ENCODE measurements around the gene SNX10. TPM values are rescaled to one million over a fixed set of nuclear protein-coding genes. Genes with fewer than 3 reads are reported as not detected.

SNX10 gene
- total RNA-seq, 2 donors from 2014 or later = 13.2 to 19.3 TPM

- Histone ChIP-seq H3K9ac (ENCODE audit: extremely low read depth, low read length, poor library complexity, severe bottlenecking) (no peak overlapping the region), H3K4me3 (ENCODE audit: low read length) (peak overlapping the region; percentile 82), H3K27me3 (ENCODE audit: control insufficient read depth, insufficient read depth, low read length, poor library complexity, severe bottlenecking) (no peaks in the 10 kb centered on the region), H3K36me3 (ENCODE audit: control insufficient read depth, insufficient read depth, low read length) (no peaks in the 10 kb centered on the region), H3K9me3 (ENCODE audit: control insufficient read depth, low read length) (no peaks in the 10 kb centered on the region), H3K4me1 (ENCODE audit: control insufficient read depth, insufficient read depth, low read length) (peaks cover 4% of the 10 kb centered on the region), H3K27ac (ENCODE audit: low read depth, low read length) (no peak overlapping the region)
- Mint-ChIP-seq H3K4me1 (peaks cover 8% of the 10 kb centered on the region), H3K9me3 (no peaks in the 10 kb centered on the region), H3K27ac (no peak overlapping the region), H3K27me3 (ENCODE audit: insufficient read depth) (no peaks in the 10 kb centered on the region), H3K4me3 (peak overlapping the region; percentile 77), H3K36me3 (ENCODE audit: low read depth) (no peaks in the 10 kb centered on the region)
- WGBS, 2 experiments (ENCODE audit: insufficient coverage in 1 of 2, insufficient read length in 1 of 2) = 85 to 88% methylated on average over 8 to 11 of the region's 11 CpGs
- TF ChIP-seq, protein P1, sequence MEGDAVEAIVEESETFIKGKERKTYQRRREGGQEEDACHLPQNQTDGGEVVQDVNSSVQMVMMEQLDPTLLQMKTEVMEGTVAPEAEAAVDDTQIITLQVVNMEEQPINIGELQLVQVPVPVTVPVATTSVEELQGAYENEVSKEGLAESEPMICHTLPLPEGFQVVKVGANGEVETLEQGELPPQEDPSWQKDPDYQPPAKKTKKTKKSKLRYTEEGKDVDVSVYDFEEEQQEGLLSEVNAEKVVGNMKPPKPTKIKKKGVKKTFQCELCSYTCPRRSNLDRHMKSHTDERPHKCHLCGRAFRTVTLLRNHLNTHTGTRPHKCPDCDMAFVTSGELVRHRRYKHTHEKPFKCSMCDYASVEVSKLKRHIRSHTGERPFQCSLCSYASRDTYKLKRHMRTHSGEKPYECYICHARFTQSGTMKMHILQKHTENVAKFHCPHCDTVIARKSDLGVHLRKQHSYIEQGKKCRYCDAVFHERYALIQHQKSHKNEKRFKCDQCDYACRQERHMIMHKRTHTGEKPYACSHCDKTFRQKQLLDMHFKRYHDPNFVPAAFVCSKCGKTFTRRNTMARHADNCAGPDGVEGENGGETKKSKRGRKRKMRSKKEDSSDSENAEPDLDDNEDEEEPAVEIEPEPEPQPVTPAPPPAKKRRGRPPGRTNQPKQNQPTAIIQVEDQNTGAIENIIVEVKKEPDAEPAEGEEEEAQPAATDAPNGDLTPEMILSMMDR (conservative IDR thresholded peaks at IDR 0.05) = no peak
- peak; percentile 61 for DNase-seq
Measured at GRCh38 chr7:26292768-26293560, 1.3 kb downstream of the SNX10 start.

DNA sequence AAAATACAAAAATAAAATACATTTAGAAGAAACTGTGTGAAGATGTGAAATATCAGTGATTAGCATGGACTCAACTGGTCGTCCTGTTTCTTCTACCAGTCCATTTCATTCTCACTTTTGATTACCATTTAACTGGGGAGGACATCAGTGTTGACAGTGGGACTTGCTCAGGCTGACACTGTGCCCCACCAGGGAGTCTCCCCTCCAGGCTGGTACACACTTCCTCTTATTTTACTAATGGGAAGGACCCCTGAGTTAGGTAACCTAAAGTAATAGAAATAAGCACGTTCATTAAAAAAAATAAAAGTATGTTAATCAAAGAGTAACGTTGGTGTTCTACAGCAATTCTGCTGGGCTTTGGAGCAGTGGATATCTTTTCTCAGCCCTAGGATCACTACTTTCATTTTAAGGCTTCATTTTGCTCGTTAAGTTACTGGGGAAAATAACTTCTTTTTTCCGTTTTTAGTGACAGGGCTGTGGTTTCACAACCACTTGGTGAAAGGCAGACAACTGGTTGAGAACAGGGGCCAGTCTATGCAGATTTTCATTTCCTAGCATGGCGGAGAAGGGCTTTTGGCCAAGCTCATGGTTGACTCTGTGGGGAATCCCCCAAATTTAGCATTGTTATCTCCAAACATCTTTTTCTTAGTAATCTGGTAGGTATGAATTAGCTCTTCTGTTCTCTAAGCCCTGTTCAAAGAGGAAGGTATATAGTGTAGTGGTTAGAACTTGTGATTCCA is 2.1 kb downstream of the SNX10 start:
- DNase-seq = no peak
- Histone ChIP-seq H3K27ac (ENCODE audit: low read depth, low read length) (no peak overlapping the region), H3K9me3 (ENCODE audit: control insufficient read depth, low read length) (no peaks in the 10 kb centered on the region), H3K4me3 (ENCODE audit: low read length) (no peak overlapping the region), H3K36me3 (ENCODE audit: control insufficient read depth, insufficient read depth, low read length) (no peaks in the 10 kb centered on the region), H3K27me3 (ENCODE audit: control insufficient read depth, insufficient read depth, low read length, poor library complexity, severe bottlenecking) (no peaks in the 10 kb centered on the region), H3K4me1 (ENCODE audit: control insufficient read depth, insufficient read depth, low read length) (peaks cover 4% of the 10 kb centered on the region), H3K9ac (ENCODE audit: extremely low read depth, low read length, poor library complexity, severe bottlenecking) (no peak overlapping the region)
- Mint-ChIP-seq H3K9me3 (no peaks in the 10 kb centered on the region), H3K36me3 (ENCODE audit: low read depth) (peaks cover under 1% of the 10 kb centered on the region), H3K4me3 (no peak overlapping the region), H3K27me3 (ENCODE audit: insufficient read depth) (no peaks in the 10 kb centered on the region), H3K27ac (no peak overlapping the region), H3K4me1 (peaks cover 8% of the 10 kb centered on the region)
- WGBS, 2 experiments (ENCODE audit: insufficient coverage in 1 of 2, insufficient read length in 1 of 2) = 88 to 93% methylated on average over 5 to 6 of the region's 6 CpGs
- TF ChIP-seq, protein P1 (conservative IDR thresholded peaks at IDR 0.05) = no peak

DNA sequence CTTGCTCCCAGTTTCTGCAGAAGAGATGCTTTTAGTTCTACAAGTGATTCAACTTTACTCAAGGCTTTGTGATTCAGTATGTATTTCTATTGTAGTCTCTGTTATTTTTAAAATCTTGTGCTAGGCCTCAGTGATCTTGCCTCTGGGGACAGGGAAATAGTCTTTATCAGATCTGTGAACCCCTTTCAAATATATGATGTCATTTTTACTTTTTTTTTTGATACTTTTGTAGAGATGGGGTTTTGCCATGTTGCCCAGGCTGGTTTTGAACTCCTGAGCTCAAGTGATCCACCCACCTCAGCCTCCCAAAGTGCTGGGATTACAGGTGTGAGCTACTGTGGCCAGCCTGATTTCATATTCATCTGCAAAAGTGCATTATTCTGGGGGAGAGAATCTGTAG is 3.4 kb downstream of the SNX10 start:
- TF ChIP-seq, protein P1 (conservative IDR thresholded peaks at IDR 0.05) = no peak
- Mint-ChIP-seq H3K36me3 (ENCODE audit: low read depth) (peaks cover 3% of the 10 kb centered on the region), H3K4me1 (peaks cover 8% of the 10 kb centered on the region), H3K27me3 (ENCODE audit: insufficient read depth) (no peaks in the 10 kb centered on the region), H3K9me3 (no peaks in the 10 kb centered on the region), H3K4me3 (no peak overlapping the region), H3K27ac (no peak overlapping the region)
- Histone ChIP-seq H3K4me1 (ENCODE audit: control insufficient read depth, insufficient read depth, low read length) (peaks cover 4% of the 10 kb centered on the region), H3K36me3 (ENCODE audit: control insufficient read depth, insufficient read depth, low read length) (no peaks in the 10 kb centered on the region), H3K27me3 (ENCODE audit: control insufficient read depth, insufficient read depth, low read length, poor library complexity, severe bottlenecking) (no peaks in the 10 kb centered on the region), H3K9me3 (ENCODE audit: control insufficient read depth, low read length) (no peaks in the 10 kb centered on the region), H3K9ac (ENCODE audit: extremely low read depth, low read length, poor library complexity, severe bottlenecking) (no peak overlapping the region), H3K27ac (ENCODE audit: low read depth, low read length) (no peak overlapping the region), H3K4me3 (ENCODE audit: low read length) (no peak overlapping the region)
- DNase-seq = no peak
